ENCODE measurements around the gene ALG1.
"Not testable (repeated sequence)": the region's sequence is repeated elsewhere in the genome, so short reads cannot be mapped to it uniquely, and the experiment has no call there.

The ALG1 gene

DNA sequence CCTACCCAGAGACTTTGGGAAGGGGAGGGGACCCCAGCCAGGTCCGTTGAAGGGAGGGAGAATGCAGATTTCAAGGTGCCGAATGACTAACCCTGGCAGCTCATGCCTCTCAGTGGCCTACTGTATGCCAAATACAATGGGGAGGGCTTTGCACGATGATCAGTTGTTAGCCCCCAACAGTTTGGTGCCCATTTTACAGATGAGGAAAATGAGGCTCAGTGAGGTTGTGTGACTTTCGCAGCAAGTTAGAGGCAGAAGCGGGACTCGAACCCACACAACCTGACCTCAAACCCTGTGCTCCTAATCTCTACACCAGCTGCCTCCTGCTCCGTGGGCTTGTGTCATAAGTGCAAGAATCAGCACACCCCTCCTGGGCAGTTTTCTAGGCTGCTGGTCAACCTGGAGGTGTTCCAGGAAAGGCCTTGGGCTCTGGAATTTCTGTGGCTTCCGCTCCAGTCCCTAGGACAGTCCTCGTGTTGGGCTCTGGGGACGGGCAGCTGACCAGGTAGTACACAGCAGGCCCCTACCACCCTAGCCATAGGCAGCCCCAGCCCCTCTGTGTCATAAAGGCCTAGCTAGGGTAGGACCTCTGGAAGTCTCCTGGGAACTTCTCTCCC is 26.0 kb upstream of the ALG1 start:
- DNase-seq = no peak

DNA sequence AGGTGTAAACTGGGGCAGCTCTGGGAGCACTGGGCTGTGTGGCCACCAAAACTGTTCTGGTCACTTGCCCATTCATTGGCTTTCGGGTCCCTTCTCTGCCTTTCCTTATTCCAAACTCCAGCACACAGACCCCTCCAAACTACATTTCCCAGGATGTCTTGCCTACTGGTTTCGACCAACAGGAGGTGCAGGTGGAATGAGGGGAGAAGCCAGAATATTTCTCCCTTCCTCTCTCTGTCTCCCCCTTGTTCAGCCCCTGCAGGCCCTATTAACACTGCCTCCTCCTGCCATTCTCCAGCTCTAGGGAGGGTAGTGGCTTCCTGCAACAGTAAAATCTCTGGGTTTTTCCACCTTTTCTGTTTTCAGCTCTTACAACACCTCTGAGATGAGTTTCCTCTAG is 24.7 kb upstream of the ALG1 start:
- DNase-seq = no peak

DNA sequence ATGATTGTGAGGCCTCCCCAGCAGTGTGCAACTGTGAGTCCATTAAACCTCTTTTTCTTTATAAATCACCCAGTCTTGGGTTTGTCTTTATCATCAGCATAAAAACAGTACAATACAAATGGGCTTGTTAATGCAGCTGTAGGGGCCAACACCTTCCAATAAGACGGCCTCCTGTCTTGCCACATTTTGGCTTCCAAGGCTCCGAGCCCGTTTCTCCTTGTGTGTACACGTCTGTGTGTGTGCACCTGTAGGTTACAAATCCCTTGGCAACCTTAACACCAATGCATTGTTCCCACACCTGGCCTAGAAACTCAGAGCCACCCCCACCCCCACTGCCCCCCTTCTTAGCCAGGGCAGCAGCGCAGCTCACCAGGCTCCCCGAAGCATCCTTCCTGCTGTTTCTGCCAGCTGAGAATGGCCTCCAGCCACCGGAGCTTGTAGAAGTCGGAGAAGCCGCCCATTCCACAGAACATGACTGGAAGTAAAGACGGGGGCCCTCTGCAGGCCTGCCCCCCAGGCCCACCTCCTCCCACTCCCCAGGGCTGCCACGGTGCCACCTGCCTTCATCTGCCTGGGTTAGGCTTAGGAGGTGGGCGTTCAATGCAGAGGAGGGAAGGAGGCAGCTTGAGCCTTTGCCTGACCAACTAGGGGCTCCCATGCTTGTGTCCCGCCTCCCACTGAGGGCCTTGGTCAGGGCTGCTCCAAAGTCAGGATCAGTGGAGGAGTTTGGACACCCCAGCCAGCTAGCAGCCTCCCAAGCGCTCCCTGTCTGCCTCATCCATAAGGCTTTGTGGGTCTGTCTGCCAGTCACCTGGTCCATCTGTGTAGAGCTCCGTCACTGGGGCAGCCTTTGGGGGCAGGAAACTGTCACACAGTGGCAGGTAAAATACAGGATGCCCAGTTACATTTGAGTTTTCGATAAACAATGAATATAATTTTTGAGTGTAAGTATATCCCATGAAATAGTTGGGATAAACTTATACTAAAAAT is 16.5 kb upstream of the ALG1 start:
- DNase-seq = no peak

DNA sequence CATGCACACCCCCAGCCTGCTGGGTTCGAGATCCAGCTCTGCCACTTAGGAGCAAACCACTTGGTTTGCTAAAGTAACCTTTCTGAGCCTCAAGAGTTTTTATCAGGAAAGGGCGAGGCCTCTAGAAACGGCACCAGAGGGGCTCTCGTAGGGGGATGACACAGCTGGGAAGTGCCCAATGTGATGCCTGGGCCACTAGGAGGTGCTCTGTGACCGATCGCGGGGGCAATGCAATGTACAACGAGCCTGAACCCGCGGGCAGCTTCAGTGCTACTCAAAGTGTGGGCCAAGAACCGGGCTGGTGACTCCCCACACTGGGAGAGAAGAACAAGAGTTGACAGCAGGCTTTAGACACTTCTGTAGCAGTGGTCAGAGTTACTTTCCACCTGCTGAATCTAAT is 15.3 kb upstream of the ALG1 start:
- DNase-seq = peak; percentile 15

DNA sequence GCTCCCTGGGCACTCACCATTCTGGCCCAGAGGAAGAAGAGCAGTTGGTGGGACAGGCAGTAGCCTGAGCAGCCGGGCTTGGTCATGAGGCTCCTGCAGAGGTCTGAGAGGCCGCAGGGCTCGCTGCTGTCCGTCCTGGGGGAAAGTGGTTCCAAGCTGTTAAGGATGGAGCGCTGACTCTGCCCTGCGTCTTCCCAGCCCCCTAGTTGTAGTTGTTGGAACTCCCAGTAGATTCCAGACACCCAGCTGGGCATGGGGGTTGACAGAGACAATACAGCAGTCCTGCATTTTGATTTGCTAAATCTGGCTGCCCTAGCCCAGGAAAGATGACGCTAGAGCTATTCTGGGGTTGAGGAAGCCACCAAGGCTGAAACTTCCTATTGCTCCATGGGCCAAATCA is 13.2 kb upstream of the ALG1 start:
- DNase-seq = no peak

DNA sequence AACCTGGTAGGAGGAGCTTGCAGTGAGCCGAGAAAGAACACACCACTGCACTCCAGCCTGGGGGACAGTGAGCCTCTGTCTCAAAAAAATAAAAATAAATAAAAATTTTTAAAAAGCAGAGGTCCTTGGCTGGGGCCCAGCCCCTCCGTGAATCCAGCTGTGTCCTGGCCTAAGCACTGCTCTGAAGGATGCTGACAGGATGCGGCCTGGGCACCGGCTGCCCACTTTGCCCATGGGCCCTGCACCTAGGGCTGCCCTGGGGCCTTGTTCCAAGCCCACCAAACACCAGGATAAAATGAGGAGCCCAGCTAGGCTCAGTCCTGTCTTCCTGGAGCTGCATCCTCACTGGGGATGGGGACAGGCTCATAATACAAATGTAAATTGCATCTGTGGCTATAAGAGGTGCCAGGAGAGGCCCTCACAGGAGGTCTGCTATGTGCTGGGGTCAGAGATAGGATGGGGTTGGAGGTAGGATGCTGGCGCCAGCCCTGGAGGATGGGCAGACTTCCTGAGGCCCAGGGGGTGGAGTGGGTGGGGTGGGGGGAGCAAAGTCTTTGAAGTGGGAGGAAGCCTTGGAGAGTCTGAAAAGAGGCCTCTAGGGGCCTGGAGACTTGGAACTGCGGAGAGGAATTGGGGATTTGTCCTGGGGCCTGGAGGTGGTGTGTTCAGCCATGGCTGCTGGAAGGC is 12.1 kb upstream of the ALG1 start:
- DNase-seq = no peak

DNA sequence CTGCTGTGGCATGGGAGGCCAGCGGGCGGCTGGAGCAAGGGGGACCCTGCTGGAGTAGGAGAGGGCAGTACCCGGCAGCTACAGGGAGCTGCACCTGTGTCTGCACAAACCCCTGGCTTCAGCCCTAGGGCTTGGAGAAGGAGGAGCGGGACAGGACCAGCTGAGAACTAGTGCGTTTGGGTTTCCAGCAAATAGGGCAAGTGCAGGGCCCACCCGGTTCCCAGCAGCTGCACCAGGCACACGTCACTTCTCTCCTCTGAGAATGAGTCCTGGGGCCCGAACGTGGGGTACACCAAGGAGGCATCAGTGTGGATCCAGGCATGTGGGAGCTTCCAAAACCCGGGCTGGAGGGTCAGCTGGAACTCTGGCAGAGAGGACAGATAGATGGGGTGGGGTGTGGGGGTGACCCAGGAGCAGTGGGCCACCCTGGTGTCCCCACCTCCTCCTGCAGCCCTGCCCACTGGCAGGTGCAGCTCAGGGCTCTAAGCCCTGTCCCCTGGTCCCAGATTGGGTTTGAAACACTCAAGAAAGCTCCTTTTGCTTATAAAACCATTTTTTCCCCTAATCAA is 11.5 kb upstream of the ALG1 start:
- no peak for DNase-seq

DNA sequence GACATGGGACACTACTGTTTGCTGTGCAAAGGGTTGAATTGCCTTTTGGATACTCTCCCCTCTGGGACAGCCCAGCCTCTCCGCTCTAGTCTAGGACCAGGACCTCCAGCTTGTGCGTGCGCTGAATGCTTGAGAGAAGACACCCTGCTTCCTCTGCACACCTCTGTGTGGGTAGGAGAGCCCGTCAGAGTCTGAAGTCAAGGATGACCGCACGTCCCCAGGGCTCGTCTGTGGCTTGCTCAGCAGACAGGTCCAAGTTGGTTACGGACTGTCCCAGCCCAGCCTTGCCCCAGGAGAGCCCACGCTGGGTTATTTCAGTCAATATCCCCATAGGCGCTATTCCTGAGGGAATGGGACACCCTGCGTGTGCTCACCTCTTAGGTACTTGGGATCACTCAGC is 9.6 kb upstream of the ALG1 start:
- DNase-seq = no peak

DNA sequence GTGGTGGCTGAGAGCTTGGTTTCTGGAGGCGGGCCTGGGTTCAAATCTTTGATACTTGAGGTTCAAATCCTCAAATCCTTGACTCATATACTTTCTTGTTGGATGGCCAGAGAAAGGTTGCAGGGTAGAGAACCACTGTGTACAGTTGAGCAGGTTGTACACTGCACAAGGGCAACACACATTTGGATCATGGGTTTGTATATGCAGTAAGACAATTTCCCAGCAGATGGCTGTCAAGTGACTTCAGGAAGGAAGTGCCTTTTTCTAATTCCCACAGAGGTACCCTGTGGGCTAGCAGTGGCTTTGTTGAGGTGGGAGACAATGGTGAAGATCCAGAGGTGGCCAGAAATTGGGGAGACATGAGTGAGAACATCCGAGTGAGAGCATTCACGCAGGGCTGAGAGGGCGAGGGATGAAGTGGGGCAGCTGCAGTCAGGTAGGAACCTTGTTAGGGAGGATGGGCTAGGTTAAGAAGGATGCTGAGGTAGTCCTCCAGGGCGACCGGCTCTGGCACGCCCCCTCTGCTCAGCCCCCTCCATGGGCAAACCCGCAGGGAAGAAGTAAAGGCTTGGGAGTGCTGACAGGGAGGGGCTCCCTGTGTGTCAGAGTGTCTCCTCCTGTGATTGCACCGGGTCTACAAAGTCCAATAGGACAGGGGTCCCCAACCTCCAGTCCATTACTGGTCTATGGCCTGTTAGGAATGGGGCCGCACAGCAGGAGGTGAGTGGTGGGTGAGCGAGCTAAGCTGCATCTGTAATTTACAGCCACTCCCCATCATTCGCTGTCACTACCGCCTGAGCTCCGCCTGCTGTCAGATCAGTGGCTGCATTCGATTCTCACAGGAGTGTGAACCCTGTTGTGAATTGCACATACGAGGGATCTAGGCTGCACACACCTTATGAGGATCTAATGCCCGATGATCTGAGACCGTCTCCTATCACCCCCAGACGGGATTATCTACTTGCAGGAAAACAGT is 8.6 kb upstream of the ALG1 start:
- no peak for DNase-seq

DNA sequence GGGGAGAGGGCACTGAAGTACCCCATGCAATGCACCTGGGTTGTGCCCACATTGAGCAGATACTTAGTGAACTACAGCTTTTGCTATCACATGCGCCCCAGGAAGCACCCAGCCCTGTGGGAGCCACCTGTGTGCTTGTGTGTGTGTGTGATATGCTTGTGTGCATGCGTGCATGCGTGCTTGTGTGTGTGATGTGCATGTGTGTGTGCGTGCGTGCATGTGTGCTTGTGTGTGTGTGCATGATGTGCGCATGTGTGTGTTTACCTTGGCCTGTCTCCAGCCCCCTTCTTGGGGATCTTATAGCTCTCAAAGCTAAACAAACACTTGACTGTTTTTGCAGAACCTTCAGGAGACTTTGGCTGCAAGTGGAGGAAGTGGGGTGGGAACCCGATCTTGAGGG is 6.7 kb upstream of the ALG1 start:
- no peak for DNase-seq

DNA sequence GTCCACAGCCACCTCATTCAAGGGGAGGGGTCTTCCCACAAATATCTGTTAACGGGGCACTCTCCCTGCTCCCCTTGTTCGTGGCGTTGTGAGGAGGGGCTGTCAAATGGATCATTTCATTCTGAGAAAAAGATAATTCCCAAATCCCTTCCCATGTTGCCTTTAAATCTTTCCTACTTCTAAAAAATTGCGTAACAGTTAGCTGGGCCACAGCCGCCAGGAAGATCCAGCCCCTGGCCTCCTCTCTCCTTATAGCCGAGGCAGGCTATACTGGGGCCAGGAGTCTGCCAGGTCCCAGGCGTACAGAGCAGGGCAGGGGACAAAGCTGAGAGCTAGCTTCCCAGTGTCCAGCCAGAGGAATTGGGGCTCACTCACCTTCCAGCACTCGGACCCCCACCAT is 6.3 kb upstream of the ALG1 start:
- no peak for DNase-seq

DNA sequence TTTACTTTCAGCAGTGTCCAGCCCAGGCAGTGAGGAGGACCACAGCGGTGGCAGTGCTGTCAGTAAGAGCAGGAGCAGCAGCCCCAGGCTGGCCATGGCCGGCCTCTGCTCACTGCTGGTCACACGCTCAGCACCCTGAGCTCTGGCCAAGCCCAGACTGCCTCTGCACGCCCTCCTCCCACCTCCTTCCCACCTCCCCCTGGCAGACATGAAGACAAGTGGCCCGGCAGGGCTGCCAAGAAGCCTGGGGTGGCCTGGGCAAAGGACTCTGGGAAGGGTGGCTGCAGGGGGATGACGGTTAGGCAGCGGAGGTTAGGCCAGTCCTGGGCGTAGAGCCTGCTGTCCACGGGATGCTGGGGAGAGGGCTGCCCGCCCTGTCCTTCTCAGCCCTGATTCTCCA is 5.8 kb upstream of the ALG1 start, which contains the start of gene C16orf89:
Gene C16orf89, minus strand, starts transcription at position 144 of the 400 bp plus-strand sequence. Its CDS starts 48 bp downstream, at position 96.
- no peak for DNase-seq

DNA sequence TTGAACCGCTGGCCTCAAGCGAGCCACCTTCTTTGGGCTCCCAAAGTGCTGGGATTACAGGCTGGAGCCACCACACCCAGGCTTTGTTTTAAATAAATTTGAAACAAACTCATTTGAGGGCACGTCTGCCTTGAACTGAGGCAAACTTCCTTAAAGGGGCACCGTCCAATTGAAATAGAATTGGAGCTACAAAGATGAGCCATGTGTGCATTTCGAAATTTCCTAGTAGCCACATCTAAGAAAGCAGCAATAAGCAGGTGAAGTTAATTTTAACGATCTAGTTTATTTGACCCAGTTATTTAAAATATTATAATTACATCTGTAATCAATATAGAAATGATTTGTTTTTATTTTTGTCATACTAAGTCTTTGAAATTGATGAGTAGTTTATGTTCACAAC is 5.1 kb upstream of the ALG1 start:
- no peak for DNase-seq

DNA sequence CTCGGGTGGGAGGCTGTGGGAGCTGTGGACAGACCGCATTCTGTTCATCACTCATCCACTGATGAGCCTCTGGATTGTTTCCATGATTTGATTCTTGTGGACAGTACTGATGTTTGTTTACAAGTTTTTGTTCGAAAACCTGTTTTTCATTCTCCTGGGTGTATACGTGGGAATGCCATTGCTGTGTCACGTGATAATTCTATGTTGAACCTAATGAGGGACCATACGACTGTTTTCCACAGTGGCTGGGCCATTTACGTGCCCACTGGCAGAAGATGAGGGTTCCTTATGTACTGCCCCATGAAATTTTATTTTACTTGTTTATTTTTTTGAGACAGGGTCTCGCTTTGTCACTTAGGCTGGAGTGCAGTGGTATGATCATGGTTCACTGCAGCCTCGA is 2.6 kb upstream of the ALG1 start:
- DNase-seq = no peak

DNA sequence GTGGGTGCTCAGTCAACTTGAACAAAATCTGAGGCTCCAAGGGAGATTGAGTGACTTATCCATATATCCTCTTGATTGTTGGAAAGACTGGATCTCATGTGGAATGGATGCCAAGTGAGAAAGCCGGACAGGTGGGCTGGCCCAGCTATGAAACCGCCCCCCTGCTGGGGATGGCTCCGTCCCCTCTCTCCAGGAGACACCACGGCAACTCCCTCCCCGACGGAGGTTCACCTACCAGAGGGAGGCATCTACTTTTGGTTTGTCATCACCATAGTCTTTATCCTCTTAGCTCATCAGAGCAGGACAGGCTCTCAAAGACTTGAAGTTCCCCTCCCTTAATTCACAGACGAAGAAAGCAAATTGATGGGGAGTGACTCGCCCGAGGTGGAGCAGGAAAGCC is 1.8 kb upstream of the ALG1 start:
- no peak for DNase-seq

DNA sequence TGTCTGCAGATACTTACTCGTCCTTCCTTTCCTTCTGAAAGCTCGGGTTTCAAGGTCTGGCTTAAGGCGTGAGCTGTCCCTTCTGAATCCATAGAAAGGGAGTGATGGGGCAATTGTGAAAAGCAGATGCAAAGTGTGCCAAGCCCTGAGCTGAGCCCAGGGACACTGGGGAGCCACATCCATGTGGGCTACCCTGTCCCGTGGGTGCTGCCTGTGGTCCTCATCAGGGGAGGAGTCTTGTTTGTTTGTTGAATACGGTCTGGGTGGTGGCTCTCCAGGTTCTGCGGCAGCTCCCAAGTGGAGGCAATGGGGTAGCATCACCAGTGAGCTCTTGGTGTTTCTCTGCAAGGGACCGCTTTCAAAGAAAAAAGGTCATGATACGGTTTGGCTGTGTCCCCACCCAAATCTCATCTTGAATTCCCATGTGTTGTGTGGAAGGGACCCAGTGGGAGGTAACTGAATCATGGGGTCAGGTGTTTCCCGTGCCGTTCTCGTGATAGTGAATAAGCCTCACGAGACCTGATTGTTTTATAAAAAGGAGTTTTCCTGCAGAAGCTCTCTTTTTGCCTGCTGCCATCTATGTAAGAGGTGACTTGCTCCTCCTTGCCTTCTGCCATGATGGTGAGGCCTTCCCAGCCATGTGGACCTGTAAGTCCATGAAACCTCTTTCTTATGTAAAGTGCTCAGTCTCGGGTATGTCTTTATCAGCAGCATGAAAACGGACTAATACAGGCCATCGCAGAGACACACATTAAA is 1.0 kb upstream of the ALG1 start:
- DNase-seq = no peak

DNA sequence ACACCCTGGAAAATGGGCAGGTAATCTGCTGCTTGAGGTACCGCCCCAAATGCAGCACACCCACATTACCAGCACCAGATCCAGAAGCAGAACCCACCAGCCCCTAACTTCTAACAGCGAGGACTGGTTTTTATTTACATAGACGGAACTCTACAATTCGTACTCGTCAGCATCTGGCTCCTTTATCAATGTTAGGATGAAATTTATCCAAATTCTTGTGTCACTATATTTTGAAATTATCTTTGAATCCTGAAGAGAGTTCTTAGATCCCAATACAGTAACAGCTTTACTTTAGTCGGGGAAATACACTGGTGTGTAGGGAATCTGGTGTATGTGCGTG is 332 bp upstream of the ALG1 start:
- no peak for DNase-seq

DNA sequence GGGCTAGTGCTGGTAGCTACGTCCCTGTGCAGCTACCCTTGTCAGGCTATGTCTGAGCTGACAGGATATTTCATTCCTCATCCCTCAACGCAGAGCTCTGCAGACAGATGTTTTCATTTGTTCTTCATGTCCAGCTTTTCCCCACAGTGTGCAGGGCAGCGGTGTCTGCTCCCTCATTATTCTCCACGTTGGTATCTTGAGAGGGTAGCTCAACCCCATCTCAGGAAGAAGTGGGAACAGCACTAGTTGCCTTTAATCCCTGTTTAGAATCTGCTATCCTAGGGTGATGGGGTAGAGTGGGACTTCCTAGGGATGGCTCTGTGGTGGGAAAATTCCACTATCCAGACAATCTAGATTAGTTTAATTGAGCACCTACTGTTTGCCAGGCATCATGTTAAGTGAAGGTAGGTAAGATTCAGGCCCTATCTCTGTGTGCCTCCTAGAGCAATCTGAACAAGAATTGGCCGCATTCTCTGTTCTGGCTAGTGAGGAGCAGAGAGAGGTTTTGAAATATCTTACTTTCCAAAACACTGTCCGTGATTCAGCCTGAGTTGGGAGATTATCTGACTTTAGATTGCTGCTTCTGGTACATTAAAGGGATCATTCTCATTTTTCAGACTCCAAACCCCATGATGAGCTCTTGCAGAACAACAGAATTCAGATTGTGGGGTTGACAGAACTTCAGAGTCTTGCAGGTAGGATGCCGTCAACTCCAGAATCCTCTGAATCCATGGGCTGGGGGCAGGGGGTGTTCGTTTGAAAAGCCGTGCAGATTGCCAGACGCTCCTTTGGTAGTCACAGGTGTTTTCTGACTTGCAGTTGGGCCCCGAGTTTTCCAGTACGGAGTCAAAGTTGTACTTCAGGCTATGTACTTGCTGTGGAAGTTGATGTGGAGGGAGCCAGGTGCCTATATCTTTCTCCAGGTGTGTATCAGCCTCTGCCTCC is 963 bp downstream of the ALG1 start:
- no peak for DNase-seq

DNA sequence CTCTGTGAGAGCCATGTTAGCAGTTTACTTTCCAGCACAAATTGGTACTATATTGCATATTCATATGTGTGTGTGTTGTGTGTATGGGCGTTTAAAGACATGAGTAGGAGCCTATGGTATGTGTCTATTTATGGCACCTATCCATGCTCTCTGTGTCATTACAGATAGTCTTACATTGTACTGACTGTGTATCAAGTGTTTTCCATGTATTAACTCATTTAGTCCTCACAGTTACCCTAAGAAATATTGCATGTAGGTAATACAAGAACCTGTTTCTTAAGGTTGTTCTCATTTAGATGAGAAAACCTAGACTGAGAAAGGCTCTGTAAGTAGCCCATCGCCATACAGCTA is 1.6 kb downstream of the ALG1 start:
- no peak for DNase-seq

DNA sequence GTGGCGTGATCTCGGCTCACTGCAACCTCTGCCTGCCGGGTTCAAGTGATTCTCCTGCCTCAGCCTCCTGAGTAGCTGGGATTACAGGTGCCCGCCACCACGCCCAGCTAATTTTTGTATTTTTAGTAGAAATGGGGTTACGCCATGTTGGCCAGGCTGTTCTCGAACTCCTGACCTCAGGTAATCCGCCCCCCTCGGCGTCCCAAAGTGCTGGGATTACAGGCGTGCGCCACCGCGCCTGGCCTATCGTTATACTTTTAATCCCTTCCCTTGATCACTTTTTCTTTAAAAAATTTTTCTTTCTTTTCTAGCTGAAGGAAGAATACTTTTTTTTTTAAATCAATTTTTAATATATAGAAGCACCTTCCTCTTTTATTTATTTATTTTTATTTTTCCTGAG is 2.1 kb downstream of the ALG1 start:
- not testable (repeated sequence) for DNase-seq
